Activated B cell treated with CpG ODN at 0.5 μM for 24 hours (primary cell): ENCODE results near the gene WWOX. TPM values are rescaled to one million over a fixed set of nuclear protein-coding genes. Genes with fewer than 3 reads are reported as not detected.

Source experiments
- ATAC-seq: fragments of 200-7000 bp; cut with Tn5 transposase; one replicate; pipeline ENCODE4 v1.10.0; 2021; ENCODE audit warnings: low read depth, mild to moderate bottlenecking, moderate library complexity
- CTCF ChIA-PET: fragments of 350-600 bp; sonication (Branson Sonifier 250); formaldehyde crosslinking; loops from one replicate; lab custom pipeline; 2021; ENCODE audit warnings: antibody characterized with exemption; lab: Charles Lee
- POLR2A ChIA-PET: fragments of 350-600 bp; sonication (Branson Sonifier 250); formaldehyde crosslinking; loops from one replicate; lab custom pipeline; 2021; ENCODE audit warnings: antibody characterized with exemption; lab: Charles Lee
- DNase-seq: peaks from one replicate; pipeline ENCODE4 v3.0.0; 2022
- H3K27ac Mint-ChIP-seq: one replicate; pipeline ENCODE4 v1.8.0; 2020; ENCODE audit warnings: mixed read lengths
- H3K27me3 Mint-ChIP-seq: one replicate; pipeline ENCODE4 v1.8.0; 2021; ENCODE audit warnings: mixed read lengths
- H3K36me3 Mint-ChIP-seq: one replicate; pipeline ENCODE4 v1.8.0; 2021; ENCODE audit warnings: low read depth, mixed read lengths
- H3K4me1 Mint-ChIP-seq: one replicate; pipeline ENCODE4 v1.8.0; 2021; ENCODE audit warnings: mixed read lengths
- H3K4me3 Mint-ChIP-seq: one replicate; pipeline ENCODE4 v1.8.0; 2020; ENCODE audit warnings: mild to moderate bottlenecking, mixed read lengths
- H3K9me3 Mint-ChIP-seq: one replicate; pipeline ENCODE4 v1.8.0; 2020; ENCODE audit warnings: mixed read lengths
- intact Hi-C: fragments of 100-400 bp; cut with micrococcal nuclease; formaldehyde crosslinking; loops from one replicate; pipeline ENCODE4 v1.15.1; 2024
- total RNA-seq: library from RNA; stranded (reverse); gene quantifications from 2 replicates; pipeline ENCODE4 v1.2.3, GENCODE V29; 2022
- TF ChIP-seq, protein P1 (sequence below): fragments of 200-600 bp; IDR thresholded peaks from one replicate; pipeline ENCODE4 v1.8.0; 2022; ENCODE audit warnings: antibody characterized with exemption, mild to moderate bottlenecking

The WWOX gene
- total RNA-seq, 1 donor from 2014 or later = 22.6 TPM

- Mint-ChIP-seq H3K4me3 (no peak overlapping the region), H3K36me3 (no peaks in the 10 kb centered on the region), H3K27ac (no peak overlapping the region), H3K9me3 (peaks cover 2% of the 10 kb centered on the region), H3K4me1 (no peaks in the 10 kb centered on the region), H3K27me3 (peaks cover 2% of the 10 kb centered on the region)
- CTCF ChIA-PET = no interaction called here
- TF ChIP-seq, protein P1, sequence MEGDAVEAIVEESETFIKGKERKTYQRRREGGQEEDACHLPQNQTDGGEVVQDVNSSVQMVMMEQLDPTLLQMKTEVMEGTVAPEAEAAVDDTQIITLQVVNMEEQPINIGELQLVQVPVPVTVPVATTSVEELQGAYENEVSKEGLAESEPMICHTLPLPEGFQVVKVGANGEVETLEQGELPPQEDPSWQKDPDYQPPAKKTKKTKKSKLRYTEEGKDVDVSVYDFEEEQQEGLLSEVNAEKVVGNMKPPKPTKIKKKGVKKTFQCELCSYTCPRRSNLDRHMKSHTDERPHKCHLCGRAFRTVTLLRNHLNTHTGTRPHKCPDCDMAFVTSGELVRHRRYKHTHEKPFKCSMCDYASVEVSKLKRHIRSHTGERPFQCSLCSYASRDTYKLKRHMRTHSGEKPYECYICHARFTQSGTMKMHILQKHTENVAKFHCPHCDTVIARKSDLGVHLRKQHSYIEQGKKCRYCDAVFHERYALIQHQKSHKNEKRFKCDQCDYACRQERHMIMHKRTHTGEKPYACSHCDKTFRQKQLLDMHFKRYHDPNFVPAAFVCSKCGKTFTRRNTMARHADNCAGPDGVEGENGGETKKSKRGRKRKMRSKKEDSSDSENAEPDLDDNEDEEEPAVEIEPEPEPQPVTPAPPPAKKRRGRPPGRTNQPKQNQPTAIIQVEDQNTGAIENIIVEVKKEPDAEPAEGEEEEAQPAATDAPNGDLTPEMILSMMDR = no peak
- intact Hi-C loops = loop anchor here (5.0 kb wide), 1 partner anchor 471 kb away; the partner anchor contains the start of gene MAF
- POLR2A ChIA-PET = no interaction called here
- ATAC-seq (no peak), DNase-seq (no peak)
Measured at GRCh38 chr16:79131321-79132075, 1032.0 kb downstream of the WWOX start.

DNA sequence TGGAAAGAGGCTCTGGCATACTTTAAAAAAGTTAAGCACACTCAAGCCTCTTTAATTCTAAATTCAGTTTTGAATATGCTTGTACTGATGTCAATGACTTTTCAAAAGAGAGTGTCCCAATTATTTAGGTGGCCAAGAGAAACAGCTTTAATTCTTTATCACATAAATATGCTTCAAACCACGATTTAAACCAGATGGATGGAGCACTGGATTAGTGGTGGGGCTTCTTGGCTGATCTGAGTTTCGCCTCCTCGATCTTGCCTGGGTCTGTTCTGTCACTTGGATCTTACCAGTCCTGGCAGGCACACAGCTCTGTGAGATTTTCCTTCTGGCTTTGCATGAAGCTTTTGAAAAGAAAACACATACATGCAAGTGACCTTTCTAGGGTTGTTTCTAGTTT, 1033.2 kb downstream of the WWOX start:
- H3K27me3 Mint-ChIP-seq = peaks cover 2% of the 10 kb centered on the region
- H3K4me1 Mint-ChIP-seq = no peaks in the 10 kb centered on the region
- no peaks in the 10 kb centered on the region for H3K36me3 Mint-ChIP-seq
- no peak overlapping the region for H3K27ac Mint-ChIP-seq
- ChIA-PET CTCF (no interaction called here), POLR2A (no interaction called here)
- no peak for DNase-seq
- intact Hi-C loops = loop anchor here (5.0 kb wide), 1 partner anchor 470 kb away; the partner anchor contains the start of gene MAF
- no peak for ATAC-seq
- H3K4me3 Mint-ChIP-seq = no peak overlapping the region
- H3K9me3 Mint-ChIP-seq = peaks cover 2% of the 10 kb centered on the region
- TF ChIP-seq, protein P1 = no peak

DNA sequence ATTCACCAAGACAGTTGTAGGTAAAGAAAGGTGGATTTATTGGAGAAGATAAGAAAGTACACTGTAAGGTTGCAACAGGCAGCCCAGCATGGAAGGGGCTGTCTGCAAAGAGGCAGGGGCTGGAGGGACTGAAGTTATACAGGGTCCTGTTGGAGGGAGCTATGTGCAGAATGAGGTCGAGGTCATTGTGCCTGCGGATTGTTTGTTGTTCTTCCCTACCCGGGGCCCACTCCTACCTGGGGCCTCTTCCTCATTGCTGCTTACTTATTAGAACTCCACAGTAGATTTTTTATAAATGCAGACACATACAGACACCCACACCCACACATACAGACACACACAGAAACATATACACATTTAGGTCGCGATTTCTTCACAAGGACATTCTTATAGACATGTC, 1034.8 kb downstream of the WWOX start:
- POLR2A ChIA-PET = no interaction called here
- H3K4me3 Mint-ChIP-seq = no peak overlapping the region
- no peak overlapping the region for H3K27ac Mint-ChIP-seq
- no peaks in the 10 kb centered on the region for H3K4me1 Mint-ChIP-seq
- no peaks in the 10 kb centered on the region for H3K36me3 Mint-ChIP-seq
- peaks cover 2% of the 10 kb centered on the region for H3K9me3 Mint-ChIP-seq
- CTCF ChIA-PET = no interaction called here
- ATAC-seq (no peak), DNase-seq (no peak)
- TF ChIP-seq, protein P1 = no peak
- H3K27me3 Mint-ChIP-seq = no peaks in the 10 kb centered on the region
- intact Hi-C loops = loop anchor here (5.0 kb wide), 1 partner anchor 468 kb away; the partner anchor contains the start of gene MAF

- TF ChIP-seq, protein P1 = no peak
- no peaks in the 10 kb centered on the region for H3K27me3 Mint-ChIP-seq
- ATAC-seq = no peak
- ChIA-PET CTCF (no interaction called here), POLR2A (no interaction called here)
- intact Hi-C loops = no loop called here
- no peak overlapping the region for H3K27ac Mint-ChIP-seq
- DNase-seq = no peak
- H3K36me3 Mint-ChIP-seq = no peaks in the 10 kb centered on the region
- H3K4me1 Mint-ChIP-seq = no peaks in the 10 kb centered on the region
- H3K4me3 Mint-ChIP-seq = no peak overlapping the region
- H3K9me3 Mint-ChIP-seq = no peaks in the 10 kb centered on the region
Measured at GRCh38 chr16:79136955-79137354, 1037.5 kb downstream of the WWOX start.

GRCh38 chr16:79137426-79137939, 1038.0 kb downstream of the WWOX start:
- Mint-ChIP-seq H3K36me3 (no peaks in the 10 kb centered on the region), H3K4me3 (no peak overlapping the region), H3K27me3 (no peaks in the 10 kb centered on the region), H3K27ac (no peak overlapping the region), H3K4me1 (no peaks in the 10 kb centered on the region), H3K9me3 (no peaks in the 10 kb centered on the region)
- POLR2A ChIA-PET = no interaction called here
- CTCF ChIA-PET = no interaction called here
- ATAC-seq (no peak), DNase-seq (no peak)
- TF ChIP-seq, protein P1 = no peak
- intact Hi-C loops = no loop called here
